ENCODE results near the gene ZNF180. TPM values are rescaled to one million over a fixed set of nuclear protein-coding genes. Genes with fewer than 3 reads are reported as not detected.

Gene ZNF180
- total RNA-seq = 6.8 and 12.0 TPM in 2 replicates

GRCh38 chr19:44499962-44500949 is at the start of gene ZNF180:
ZNF180 (minus strand) TSS chr19:44500522; CDS start chr19:44497334, 3,188 bp downstream.

GRCh38 chr19:44529536-44529935 is 29.2 kb upstream of the ZNF180 start, which contains the start of gene CEACAM20:
CEACAM20 (minus strand) TSS chr19:44529675; CDS start chr19:44529509, 166 bp downstream.

GRCh38 chr19:44447916-44448674 is 52.2 kb downstream of the ZNF180 start, which contains the start of gene ZNF229:
ZNF229 (minus strand) TSS chr19:44448472; CDS start chr19:44442847, 5,625 bp downstream.

Other genes with a start within 250 kb of the ZNF180 start
- 1.1 and 1.9 TPM in 2 replicates for gene ZNF233, start 240.6 kb downstream of the ZNF180 start, total RNA-seq
- 5.7 and 7.5 TPM in 2 replicates for gene ZNF235, start 195.5 kb downstream of the ZNF180 start, total RNA-seq
- 7.9 and 9.1 TPM in 2 replicates for gene ZNF112, start 143.8 kb downstream of the ZNF180 start, total RNA-seq
- 2.8 and 2.9 TPM in 2 replicates for gene ZNF285, start 98.9 kb downstream of the ZNF180 start, total RNA-seq
- gene ZNF229, start 52.0 kb downstream of the ZNF180 start, total RNA-seq = 17.2 and 20.9 TPM in 2 replicates
- gene CEACAM20, start 29.2 kb upstream of the ZNF180 start, total RNA-seq = not detected in 2 replicates
- not detected in 2 replicates for gene IGSF23, start 113.0 kb upstream of the ZNF180 start, total RNA-seq
- 39.3 and 41.9 TPM in 2 replicates for gene PVR, start 143.4 kb upstream of the ZNF180 start, total RNA-seq
- 0.49 and 1.3 TPM in 2 replicates for gene CEACAM19, start 171.0 kb upstream of the ZNF180 start, total RNA-seq
- not detected in 2 replicates for gene CEACAM16, start 198.6 kb upstream of the ZNF180 start, total RNA-seq
- 10.3 and 16.2 TPM in 2 replicates for gene BCL3, start 248.2 kb upstream of the ZNF180 start, total RNA-seq

All from hair follicle dermal papilla cell (primary cell).